Mucosa of descending colon (tissue), 3 donors: ENCODE data around the gene VEZF1. TPM values are rescaled to one million over a fixed set of nuclear protein-coding genes. Genes with fewer than 3 reads are reported as not detected.
A peak's percentile ranks its signal among the peaks of the same experiment; 100 is the strongest.

Source experiments
- ATAC-seq: fragments of 200-7000 bp; cut with Tn5 transposase; one replicate; pipeline ENCODE4 v1.9.1; 2020; ENCODE audit warnings: mild to moderate bottlenecking, moderate library complexity
- DNase-seq, 3 donors: peaks; one replicate each; pipeline ENCODE4 v3.0.0-alpha.2; 2020
- H3K36me3 ChIP-seq: fragments of 200-600 bp; one replicate; pipeline ENCODE4 v1.8.0; 2021; ENCODE audit warnings: low read depth, mild to moderate bottlenecking
- H3K4me1 ChIP-seq: fragments of 200-600 bp; one replicate; pipeline ENCODE4 v1.8.0; 2021; ENCODE audit warnings: low read depth, mild to moderate bottlenecking
- H3K4me3 ChIP-seq: fragments of 200-600 bp; one replicate; pipeline ENCODE4 v1.8.0; 2021; ENCODE audit warnings: mild to moderate bottlenecking
- H3K9me3 ChIP-seq: fragments of 200-600 bp; one replicate; pipeline ENCODE4 v1.8.0; 2021; ENCODE audit warnings: mild to moderate bottlenecking
- CTCF ChIP-seq: fragments of 200-600 bp; IDR thresholded peaks from one replicate; pipeline ENCODE4 v1.8.0; 2022; ENCODE audit warnings: antibody characterized with exemption, mild to moderate bottlenecking
- intact Hi-C, 2 donors: fragments of 100-400 bp; cut with DNase I in 1 of 2; cut with micrococcal nuclease in 1 of 2; formaldehyde crosslinking; loops; one replicate each; pipeline versions ENCODE4 v1.11.0 to v1.11.1; 2022; cut with DNase I, micrococcal nuclease
- total RNA-seq, 3 donors: library from RNA; stranded (reverse); fragmentation: NEBNext Ultra II Directional in 2 of 3; extraction: Animal tissue kit (Norgen Biotek cat#: 25700) in 2 of 3; gene quantifications; one replicate each; pipeline versions ENCODE4 v1.2.1 to v1.2.4, GENCODE V29; 2021 to 2023
- donor health status: DM: no; HTN: no; CAD: no; lungs with moderate emphysema.
- donor health status: DM: no; HTN: no; CAD: no.
- donor health status: DM: no; HTN: yes; CAD: no.

Gene VEZF1
- total RNA-seq, 3 donors from 2014 or later = 48.1 to 107 (median 48.9) TPM

- intact Hi-C loops = no loop called here
- ATAC-seq (no peak), DNase-seq (no peak)
- peaks cover 15% of the 10 kb centered on the region for H3K4me1 ChIP-seq
- no peak overlapping the region for H3K4me3 ChIP-seq
- H3K36me3 ChIP-seq = no peaks in the 10 kb centered on the region
- no peaks in the 10 kb centered on the region for H3K9me3 ChIP-seq
- no peak for TF ChIP-seq CTCF
Measured at GRCh38 chr17:57957120-57957850, 30.8 kb downstream of the VEZF1 start.

GRCh38 chr17:57956291-57957119 is 31.5 kb downstream of the VEZF1 start:
- DNase-seq = no peak
- no peak for TF ChIP-seq CTCF
- Histone ChIP-seq H3K4me3 (no peak overlapping the region), H3K36me3 (no peaks in the 10 kb centered on the region), H3K9me3 (no peaks in the 10 kb centered on the region), H3K4me1 (peaks cover 15% of the 10 kb centered on the region)
- intact Hi-C loops = no loop called here
- ATAC-seq = no peak

GRCh38 chr17:57955183-57955931 is 32.7 kb downstream of the VEZF1 start, which contains the start of gene CUEDC1:
Gene CUEDC1, minus strand, starts transcription at chr17:57955412. Its CDS starts 69,848 bp downstream, at chr17:57885564.
- intact Hi-C loops = no loop called here

GRCh38 chr17:57954397-57955182 is 33.5 kb downstream of the VEZF1 start:
- TF ChIP-seq CTCF = no peak
- intact Hi-C loops = no loop called here
- ATAC-seq (peak; percentile 48), DNase-seq (peak; percentile 64 to 77 (median 73))
- no peaks in the 10 kb centered on the region for H3K36me3 ChIP-seq
- no peaks in the 10 kb centered on the region for H3K9me3 ChIP-seq
- peaks cover 19% of the 10 kb centered on the region for H3K4me1 ChIP-seq
- peak overlapping the region; percentile 42 for H3K4me3 ChIP-seq

More at GRCh38 chr17:57955183-57955931, 32.7 kb downstream of the VEZF1 start, which contains the start of gene CUEDC1:
- Histone ChIP-seq H3K4me3 (peak within 1 kb of the TSS; percentile 42), H3K4me1 (peaks cover 15% of the 10 kb centered on the region), H3K9me3 (no peaks in the 10 kb centered on the region), H3K36me3 (no peaks in the 10 kb centered on the region)
- ATAC-seq = peak; percentile 86
- TF ChIP-seq CTCF = no peak
- DNase-seq = peak; percentile 80 to 89 (median 82)
